Measurements from ENCODE around the gene RAC3. TPM values are rescaled to one million over a fixed set of nuclear protein-coding genes. Genes with fewer than 3 reads are reported as not detected.
A peak's percentile ranks its signal among the peaks of the same experiment; 100 is the strongest.

RAC3 gene
- total and polyA plus RNA-seq, 9 of the 15 experiments (the other 6 are each of a cell fraction or from before 2014, with no cell fraction given): 0.23 to 292 (median 118) TPM

DNA sequence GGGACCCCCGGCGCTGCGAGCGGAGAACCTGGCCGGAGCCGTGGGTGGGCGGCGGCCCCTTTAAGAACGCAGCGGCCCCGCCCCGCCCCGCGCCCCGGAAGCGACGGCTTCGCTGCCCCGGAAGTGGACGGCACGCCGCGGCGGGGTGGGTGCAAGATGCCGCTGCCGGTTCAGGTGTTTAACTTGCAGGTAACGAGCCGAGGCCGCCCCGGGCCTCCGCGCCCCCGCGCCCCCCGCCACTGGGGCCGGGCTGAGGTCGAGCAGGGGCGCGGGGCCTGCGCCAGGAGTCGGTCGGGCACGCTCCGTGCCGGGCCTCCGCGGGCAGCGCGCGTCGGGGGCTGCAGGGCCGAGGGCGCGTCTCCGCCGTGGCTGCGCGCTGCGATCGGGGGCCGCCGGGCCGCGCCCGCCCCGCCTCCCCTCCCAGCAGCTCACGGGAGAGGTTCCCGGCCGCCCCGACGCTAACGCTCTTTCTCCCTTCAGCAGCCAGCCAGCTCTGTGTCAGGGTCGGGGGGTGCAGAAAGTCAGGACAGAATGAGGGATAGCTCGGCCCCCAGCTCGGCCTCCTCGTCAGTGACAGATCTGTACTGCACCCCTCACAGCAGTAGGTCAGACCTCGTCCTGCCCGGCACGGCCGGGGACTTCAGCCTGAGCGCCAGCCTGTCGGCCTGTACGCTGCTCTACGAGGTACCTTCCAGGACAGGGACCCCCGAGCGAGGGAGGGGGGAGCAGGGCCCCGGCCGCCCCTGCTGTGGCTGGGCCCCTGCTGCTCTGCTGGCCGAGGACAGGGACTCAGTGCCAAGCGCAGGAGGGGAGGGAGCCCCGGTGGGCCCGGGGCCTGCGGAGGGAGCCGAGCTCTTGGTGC lies 20.5 kb downstream of the RAC3 start, which contains the start of the genes GPS1 and RFNG (continued):
- TF ChIP-seq, protein P1, sequence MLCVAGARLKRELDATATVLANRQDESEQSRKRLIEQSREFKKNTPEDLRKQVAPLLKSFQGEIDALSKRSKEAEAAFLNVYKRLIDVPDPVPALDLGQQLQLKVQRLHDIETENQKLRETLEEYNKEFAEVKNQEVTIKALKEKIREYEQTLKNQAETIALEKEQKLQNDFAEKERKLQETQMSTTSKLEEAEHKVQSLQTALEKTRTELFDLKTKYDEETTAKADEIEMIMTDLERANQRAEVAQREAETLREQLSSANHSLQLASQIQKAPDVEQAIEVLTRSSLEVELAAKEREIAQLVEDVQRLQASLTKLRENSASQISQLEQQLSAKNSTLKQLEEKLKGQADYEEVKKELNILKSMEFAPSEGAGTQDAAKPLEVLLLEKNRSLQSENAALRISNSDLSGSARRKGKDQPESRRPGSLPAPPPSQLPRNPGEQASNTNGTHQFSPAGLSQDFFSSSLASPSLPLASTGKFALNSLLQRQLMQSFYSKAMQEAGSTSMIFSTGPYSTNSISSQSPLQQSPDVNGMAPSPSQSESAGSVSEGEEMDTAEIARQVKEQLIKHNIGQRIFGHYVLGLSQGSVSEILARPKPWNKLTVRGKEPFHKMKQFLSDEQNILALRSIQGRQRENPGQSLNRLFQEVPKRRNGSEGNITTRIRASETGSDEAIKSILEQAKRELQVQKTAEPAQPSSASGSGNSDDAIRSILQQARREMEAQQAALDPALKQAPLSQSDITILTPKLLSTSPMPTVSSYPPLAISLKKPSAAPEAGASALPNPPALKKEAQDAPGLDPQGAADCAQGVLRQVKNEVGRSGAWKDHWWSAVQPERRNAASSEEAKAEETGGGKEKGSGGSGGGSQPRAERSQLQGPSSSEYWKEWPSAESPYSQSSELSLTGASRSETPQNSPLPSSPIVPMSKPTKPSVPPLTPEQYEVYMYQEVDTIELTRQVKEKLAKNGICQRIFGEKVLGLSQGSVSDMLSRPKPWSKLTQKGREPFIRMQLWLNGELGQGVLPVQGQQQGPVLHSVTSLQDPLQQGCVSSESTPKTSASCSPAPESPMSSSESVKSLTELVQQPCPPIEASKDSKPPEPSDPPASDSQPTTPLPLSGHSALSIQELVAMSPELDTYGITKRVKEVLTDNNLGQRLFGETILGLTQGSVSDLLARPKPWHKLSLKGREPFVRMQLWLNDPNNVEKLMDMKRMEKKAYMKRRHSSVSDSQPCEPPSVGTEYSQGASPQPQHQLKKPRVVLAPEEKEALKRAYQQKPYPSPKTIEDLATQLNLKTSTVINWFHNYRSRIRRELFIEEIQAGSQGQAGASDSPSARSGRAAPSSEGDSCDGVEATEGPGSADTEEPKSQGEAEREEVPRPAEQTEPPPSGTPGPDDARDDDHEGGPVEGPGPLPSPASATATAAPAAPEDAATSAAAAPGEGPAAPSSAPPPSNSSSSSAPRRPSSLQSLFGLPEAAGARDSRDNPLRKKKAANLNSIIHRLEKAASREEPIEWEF (CRISPR knock-in tag; IDR thresholded peaks at IDR 0.05): no peak
- TF ChIP-seq MCM5 (IDR thresholded peaks at IDR 0.05; ENCODE audit: low read depth) (no peak), KLF16 (IDR thresholded peaks at IDR 0.05) (no peak), POLR2G (IDR thresholded peaks at IDR 0.05; ENCODE audit: low read depth, low read length) (peak; percentile 59), RB1 (IDR thresholded peaks at IDR 0.05; ENCODE audit: low read depth) (peak; percentile 73; the same call in 1 of the 2 replicates), PCBP1 (IDR thresholded peaks at IDR 0.05; ENCODE audit: low read depth, low read length, poor library complexity, severe bottlenecking) (no peak), TFAM (CRISPR knock-in tag; conservative IDR thresholded peaks at IDR 0.05) (no peak), STAG1 (CRISPR knock-in tag; IDR thresholded peaks at IDR 0.05; ENCODE audit: borderline replicate concordance) (no peak), NR2C1 (IDR thresholded peaks at IDR 0.05) (peak; percentile 95), NR2C1 (tag; IDR thresholded peaks at IDR 0.05) (peak; percentile 96), ZNF23 (CRISPR knock-in tag; IDR thresholded peaks at IDR 0.05) (no peak), HCFC1 (IDR thresholded peaks at IDR 0.05; ENCODE audit: low read depth, low read length) (peak; percentile 76), ZNF316 (IDR thresholded peaks at IDR 0.05) (no peak), NFIX (CRISPR knock-in tag; IDR thresholded peaks at IDR 0.05; ENCODE audit: low read depth) (no peak), PHF8 (IDR thresholded peaks at IDR 0.05; ENCODE audit: borderline replicate concordance, low read length) (peak; percentile 59; the same call in 1 of the 2 replicates)
- TF ChIP-seq, protein P2, sequence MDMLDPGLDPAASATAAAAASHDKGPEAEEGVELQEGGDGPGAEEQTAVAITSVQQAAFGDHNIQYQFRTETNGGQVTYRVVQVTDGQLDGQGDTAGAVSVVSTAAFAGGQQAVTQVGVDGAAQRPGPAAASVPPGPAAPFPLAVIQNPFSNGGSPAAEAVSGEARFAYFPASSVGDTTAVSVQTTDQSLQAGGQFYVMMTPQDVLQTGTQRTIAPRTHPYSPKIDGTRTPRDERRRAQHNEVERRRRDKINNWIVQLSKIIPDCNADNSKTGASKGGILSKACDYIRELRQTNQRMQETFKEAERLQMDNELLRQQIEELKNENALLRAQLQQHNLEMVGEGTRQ (CRISPR knock-in tag; IDR thresholded peaks at IDR 0.05): no peak
- TF ChIP-seq, protein P3, sequence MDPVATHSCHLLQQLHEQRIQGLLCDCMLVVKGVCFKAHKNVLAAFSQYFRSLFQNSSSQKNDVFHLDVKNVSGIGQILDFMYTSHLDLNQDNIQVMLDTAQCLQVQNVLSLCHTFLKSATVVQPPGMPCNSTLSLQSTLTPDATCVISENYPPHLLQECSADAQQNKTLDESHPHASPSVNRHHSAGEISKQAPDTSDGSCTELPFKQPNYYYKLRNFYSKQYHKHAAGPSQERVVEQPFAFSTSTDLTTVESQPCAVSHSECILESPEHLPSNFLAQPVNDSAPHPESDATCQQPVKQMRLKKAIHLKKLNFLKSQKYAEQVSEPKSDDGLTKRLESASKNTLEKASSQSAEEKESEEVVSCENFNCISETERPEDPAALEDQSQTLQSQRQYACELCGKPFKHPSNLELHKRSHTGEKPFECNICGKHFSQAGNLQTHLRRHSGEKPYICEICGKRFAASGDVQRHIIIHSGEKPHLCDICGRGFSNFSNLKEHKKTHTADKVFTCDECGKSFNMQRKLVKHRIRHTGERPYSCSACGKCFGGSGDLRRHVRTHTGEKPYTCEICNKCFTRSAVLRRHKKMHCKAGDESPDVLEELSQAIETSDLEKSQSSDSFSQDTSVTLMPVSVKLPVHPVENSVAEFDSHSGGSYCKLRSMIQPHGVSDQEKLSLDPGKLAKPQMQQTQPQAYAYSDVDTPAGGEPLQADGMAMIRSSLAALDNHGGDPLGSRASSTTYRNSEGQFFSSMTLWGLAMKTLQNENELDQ (CRISPR knock-in tag; IDR thresholded peaks at IDR 0.05; ENCODE audit: borderline replicate concordance): no peak

Measured in K562 (cell line).